Activated naive CD8-positive, alpha-beta T cell treated with anti-CD3 and anti-CD28 coated beads, Interleukin-2, amount 50 U/mL, for 24 hours (primary cell): ENCODE data around the gene ZIM2.
"Not testable (repeated sequence)": the region's sequence is repeated elsewhere in the genome, so short reads cannot be mapped to it uniquely, and the experiment has no call there.

ENCODE experiments used
- ATAC-seq: fragments of 150-1000 bp; cut with Tn5 transposase; one replicate; pipeline ENCODE4 v1.10.0; 2021
- DNase-seq: peaks from one replicate; pipeline ENCODE4 v3.0.0; 2021
- H3K27ac Mint-ChIP-seq: one replicate; pipeline ENCODE4 v1.8.0; 2021; ENCODE audit warnings: mild to moderate bottlenecking, mixed read lengths
- H3K27me3 Mint-ChIP-seq: one replicate; pipeline ENCODE4 v1.8.0; 2021; ENCODE audit warnings: mixed read lengths
- H3K36me3 Mint-ChIP-seq: one replicate; pipeline ENCODE4 v1.8.0; 2021; ENCODE audit warnings: low read depth, mixed read lengths
- H3K4me1 Mint-ChIP-seq: one replicate; pipeline ENCODE4 v1.8.0; 2021; ENCODE audit warnings: mixed read lengths
- H3K4me3 Mint-ChIP-seq: one replicate; pipeline ENCODE4 v1.8.0; 2021; ENCODE audit warnings: mild to moderate bottlenecking, moderate library complexity, mixed read lengths
- H3K9me3 Mint-ChIP-seq: one replicate; pipeline ENCODE4 v1.8.0; 2021; ENCODE audit warnings: mixed read lengths

Gene ZIM2

GRCh38 chr19:56858026-56858425, 17.5 kb upstream of the ZIM2 start:
- Mint-ChIP-seq H3K27ac (no peak overlapping the region), H3K36me3 (no peaks in the 10 kb centered on the region), H3K4me1 (no peaks in the 10 kb centered on the region), H3K27me3 (no peaks in the 10 kb centered on the region), H3K4me3 (no peak overlapping the region), H3K9me3 (peaks cover 37% of the 10 kb centered on the region)
- ATAC-seq (no peak), DNase-seq (no peak)

- no peak overlapping the region for H3K4me3 Mint-ChIP-seq
- ATAC-seq, result no peak
- no peak for DNase-seq
- H3K4me1 Mint-ChIP-seq, result no peaks in the 10 kb centered on the region
- peaks cover 4% of the 10 kb centered on the region for H3K36me3 Mint-ChIP-seq
- H3K9me3 Mint-ChIP-seq, result peaks cover 41% of the 10 kb centered on the region
- no peaks in the 10 kb centered on the region for H3K27me3 Mint-ChIP-seq
- no peak overlapping the region for H3K27ac Mint-ChIP-seq
Measured at GRCh38 chr19:56856822-56857221, 16.3 kb upstream of the ZIM2 start.

GRCh38 chr19:56852361-56852760, 11.8 kb upstream of the ZIM2 start:
- not testable (repeated sequence) for DNase-seq
- peaks cover 54% of the 10 kb centered on the region for H3K9me3 Mint-ChIP-seq

GRCh38 chr19:56848166-56848565, 7.6 kb upstream of the ZIM2 start:
- H3K27ac Mint-ChIP-seq, result no peak overlapping the region

More at GRCh38 chr19:56852361-56852760, 11.8 kb upstream of the ZIM2 start:
- ATAC-seq, H3K27ac Mint-ChIP-seq, H3K27me3 Mint-ChIP-seq, H3K36me3 Mint-ChIP-seq, H3K4me3 Mint-ChIP-seq, H3K4me1 Mint-ChIP-seq: not testable (repeated sequence)

GRCh38 chr19:56842412-56842811, 1.9 kb upstream of the ZIM2 start:
- no peak overlapping the region for H3K27ac Mint-ChIP-seq
- no peak overlapping the region for H3K4me3 Mint-ChIP-seq
- ATAC-seq, result no peak
- H3K36me3 Mint-ChIP-seq, result peaks cover 11% of the 10 kb centered on the region
- H3K4me1 Mint-ChIP-seq, result no peaks in the 10 kb centered on the region
- no peak for DNase-seq
- H3K27me3 Mint-ChIP-seq, result peaks cover 12% of the 10 kb centered on the region
- H3K9me3 Mint-ChIP-seq, result peaks cover 32% of the 10 kb centered on the region

More at GRCh38 chr19:56848166-56848565, 7.6 kb upstream of the ZIM2 start:
- DNase-seq, result no peak
- no peak for ATAC-seq
- H3K36me3 Mint-ChIP-seq, result peaks cover 4% of the 10 kb centered on the region
- H3K4me3 Mint-ChIP-seq, result no peak overlapping the region
- H3K9me3 Mint-ChIP-seq, result peaks cover 48% of the 10 kb centered on the region
- no peaks in the 10 kb centered on the region for H3K4me1 Mint-ChIP-seq
- H3K27me3 Mint-ChIP-seq, result no peaks in the 10 kb centered on the region

GRCh38 chr19:56841193-56841543, 642 bp upstream of the ZIM2 start:
- Mint-ChIP-seq H3K27me3 (peaks cover 17% of the 10 kb centered on the region), H3K36me3 (peaks cover 13% of the 10 kb centered on the region), H3K4me3 (no peak overlapping the region)

GRCh38 chr19:56839652-56840450, 675 bp downstream of the ZIM2 start:
- H3K27me3 Mint-ChIP-seq, result peaks cover 18% of the 10 kb centered on the region
- H3K4me1 Mint-ChIP-seq, result no peaks in the 10 kb centered on the region
- DNase-seq (no peak), ATAC-seq (no peak)
- no peak overlapping the region for H3K4me3 Mint-ChIP-seq
- peaks cover 17% of the 10 kb centered on the region for H3K36me3 Mint-ChIP-seq
- no peak overlapping the region for H3K27ac Mint-ChIP-seq
- H3K9me3 Mint-ChIP-seq, result peaks cover 40% of the 10 kb centered on the region

More at GRCh38 chr19:56841193-56841543, 642 bp upstream of the ZIM2 start:
- Mint-ChIP-seq H3K9me3 (peaks cover 34% of the 10 kb centered on the region), H3K4me1 (no peaks in the 10 kb centered on the region), H3K27ac (no peak overlapping the region)
- ATAC-seq (no peak), DNase-seq (no peak)

GRCh38 chr19:56838909-56839651, 1.4 kb downstream of the ZIM2 start:
- H3K36me3 Mint-ChIP-seq, result peaks cover 17% of the 10 kb centered on the region
- H3K27me3 Mint-ChIP-seq, result peaks cover 18% of the 10 kb centered on the region
- DNase-seq (no peak), ATAC-seq (no peak)
- H3K9me3 Mint-ChIP-seq, result peaks cover 40% of the 10 kb centered on the region
- no peak overlapping the region for H3K27ac Mint-ChIP-seq
- no peaks in the 10 kb centered on the region for H3K4me1 Mint-ChIP-seq
- no peak overlapping the region for H3K4me3 Mint-ChIP-seq

- peaks cover 17% of the 10 kb centered on the region for H3K36me3 Mint-ChIP-seq
- DNase-seq, result no peak
- no peaks in the 10 kb centered on the region for H3K4me1 Mint-ChIP-seq
- H3K4me3 Mint-ChIP-seq, result no peak overlapping the region
- no peak overlapping the region for H3K27ac Mint-ChIP-seq
- H3K27me3 Mint-ChIP-seq, result peaks cover 18% of the 10 kb centered on the region
- ATAC-seq, result no peak
- H3K9me3 Mint-ChIP-seq, result peaks cover 44% of the 10 kb centered on the region
Measured at GRCh38 chr19:56838024-56838908, 2.3 kb downstream of the ZIM2 start.

- ATAC-seq, result no peak
- no peak overlapping the region for H3K27ac Mint-ChIP-seq
- peaks cover 44% of the 10 kb centered on the region for H3K9me3 Mint-ChIP-seq
- peaks cover 17% of the 10 kb centered on the region for H3K36me3 Mint-ChIP-seq
- DNase-seq, result no peak
- H3K27me3 Mint-ChIP-seq, result peaks cover 18% of the 10 kb centered on the region
- H3K4me1 Mint-ChIP-seq, result no peaks in the 10 kb centered on the region
- no peak overlapping the region for H3K4me3 Mint-ChIP-seq
Measured at GRCh38 chr19:56837492-56838023, 3.0 kb downstream of the ZIM2 start.

GRCh38 chr19:56837004-56837403, 3.5 kb downstream of the ZIM2 start:
- no peak overlapping the region for H3K27ac Mint-ChIP-seq
- H3K27me3 Mint-ChIP-seq, result peaks cover 18% of the 10 kb centered on the region
- H3K4me1 Mint-ChIP-seq, result no peaks in the 10 kb centered on the region
- no peak overlapping the region for H3K4me3 Mint-ChIP-seq
- H3K9me3 Mint-ChIP-seq, result peaks cover 44% of the 10 kb centered on the region
- H3K36me3 Mint-ChIP-seq, result peaks cover 17% of the 10 kb centered on the region
- DNase-seq (no peak), ATAC-seq (no peak)

GRCh38 chr19:56836059-56836458, 4.5 kb downstream of the ZIM2 start:
- H3K9me3 Mint-ChIP-seq, result peaks cover 36% of the 10 kb centered on the region
- peaks cover 13% of the 10 kb centered on the region for H3K27me3 Mint-ChIP-seq
- DNase-seq, result no peak
- no peak overlapping the region for H3K4me3 Mint-ChIP-seq
- ATAC-seq, result no peak
- no peak overlapping the region for H3K27ac Mint-ChIP-seq
- peaks cover 14% of the 10 kb centered on the region for H3K36me3 Mint-ChIP-seq
- H3K4me1 Mint-ChIP-seq, result no peaks in the 10 kb centered on the region

- H3K27ac Mint-ChIP-seq, result no peak overlapping the region
- peaks cover 35% of the 10 kb centered on the region for H3K9me3 Mint-ChIP-seq
- H3K36me3 Mint-ChIP-seq, result peaks cover 11% of the 10 kb centered on the region
- ATAC-seq, result no peak
- H3K27me3 Mint-ChIP-seq, result peaks cover 11% of the 10 kb centered on the region
- no peaks in the 10 kb centered on the region for H3K4me1 Mint-ChIP-seq
- no peak for DNase-seq
- H3K4me3 Mint-ChIP-seq, result no peak overlapping the region
Measured at GRCh38 chr19:56835401-56835800, 5.1 kb downstream of the ZIM2 start.
